Measurements from ENCODE around the gene LMO7. TPM values are rescaled to one million over a fixed set of nuclear protein-coding genes. Genes with fewer than 3 reads are reported as not detected.

Gene LMO7
- total RNA-seq, 1 experiment from 2014 or later: 11.8 TPM

GRCh38 chr13:75860935-75861334 lies 224.8 kb downstream of the LMO7 start:
- no TSS peak for BruUV-seq (replicated peaks)
- ATAC-seq: no peak
- H3K36me3 ChIP-seq (ENCODE audit: control insufficient read depth, insufficient read depth, low read length): no peaks in the 10 kb centered on the region
- no peaks in the 10 kb centered on the region for H3K4me1 ChIP-seq (ENCODE audit: control insufficient read depth, insufficient read depth, low read length)
- no peak overlapping the region for H3K4me3 ChIP-seq (ENCODE audit: low read depth in 2 of 2, low read length in 2 of 2)
- H3K9me3 ChIP-seq (ENCODE audit: control insufficient read depth, insufficient read depth, low read depth, low read length): no peaks in the 10 kb centered on the region
- in situ Hi-C loops (cut with HindIII; ENCODE audit: low pct_unique_long_range_greater_than_20kb, low sequenced_read_pairs) (no loop called here), intact Hi-C loops (cut with micrococcal nuclease; ENCODE audit: unreplicated experiment) (no loop called here)
- no peak for TF ChIP-seq REST (IDR thresholded peaks at IDR 0.05; ENCODE audit: insufficient read depth in 1 of 2, low read depth in 2 of 2, low read length in 1 of 2)
- no peak for TF ChIP-seq SIN3A (IDR thresholded peaks at IDR 0.05; ENCODE audit: borderline replicate concordance, insufficient read depth, low read depth, low read length)
- TF ChIP-seq CTCF (IDR thresholded peaks at IDR 0.05): no peak
- no peak for TF ChIP-seq POLR2AphosphoS5 (IDR thresholded peaks at IDR 0.05; ENCODE audit: low read depth, low read length)
- no peak for TF ChIP-seq TCF7L2 (IDR thresholded peaks at IDR 0.05; ENCODE audit: low read depth, low read length)
- no peak for DNase-seq (ENCODE audit: low read depth, low spot score)
- POLR2A ChIA-PET: no interaction called here
- no peaks in the 10 kb centered on the region for H3K27me3 ChIP-seq (ENCODE audit: control insufficient read depth, insufficient read depth, low read length)
- CTCF ChIA-PET: no interaction called here
- no peak overlapping the region for H3K27ac ChIP-seq (ENCODE audit: low read length)

GRCh38 chr13:75861786-75862185 lies 225.7 kb downstream of the LMO7 start:
- intact Hi-C loops (cut with micrococcal nuclease; ENCODE audit: unreplicated experiment): no loop called here
- in situ Hi-C loops (cut with HindIII; ENCODE audit: low pct_unique_long_range_greater_than_20kb, low sequenced_read_pairs): no loop called here
- ATAC-seq: no peak
- no peaks in the 10 kb centered on the region for H3K27me3 ChIP-seq (ENCODE audit: control insufficient read depth, insufficient read depth, low read length)
- POLR2A ChIA-PET: no interaction called here
- H3K9me3 ChIP-seq (ENCODE audit: control insufficient read depth, insufficient read depth, low read depth, low read length): no peaks in the 10 kb centered on the region
- CTCF ChIA-PET: no interaction called here
- BruUV-seq (replicated peaks): no TSS peak
- DNase-seq (ENCODE audit: low read depth, low spot score): no peak
- no peak overlapping the region for H3K4me3 ChIP-seq (ENCODE audit: low read depth in 2 of 2, low read length in 2 of 2)
- no peaks in the 10 kb centered on the region for H3K36me3 ChIP-seq (ENCODE audit: control insufficient read depth, insufficient read depth, low read length)
- no peaks in the 10 kb centered on the region for H3K4me1 ChIP-seq (ENCODE audit: control insufficient read depth, insufficient read depth, low read length)
- H3K27ac ChIP-seq (ENCODE audit: low read length): no peak overlapping the region
- TF ChIP-seq POLR2AphosphoS5 (IDR thresholded peaks at IDR 0.05; ENCODE audit: low read depth, low read length) (no peak), CTCF (IDR thresholded peaks at IDR 0.05) (no peak), SIN3A (IDR thresholded peaks at IDR 0.05; ENCODE audit: borderline replicate concordance, insufficient read depth, low read depth, low read length) (no peak), REST (IDR thresholded peaks at IDR 0.05; ENCODE audit: insufficient read depth in 1 of 2, low read depth in 2 of 2, low read length in 1 of 2) (no peak), TCF7L2 (IDR thresholded peaks at IDR 0.05; ENCODE audit: low read depth, low read length) (no peak)

Data from Panc1 (cell line).